WTC11 (cell line): ENCODE measurements around the gene C9. TPM values are rescaled to one million over a fixed set of nuclear protein-coding genes. Genes with fewer than 3 reads are reported as not detected.
"Not testable (repeated sequence)": the region's sequence is repeated elsewhere in the genome, so short reads cannot be mapped to it uniquely, and the experiment has no call there.

ENCODE experiments used
- ATAC-seq: fragments of 200-7000 bp; cut with Tn5 transposase; 2 replicates; pipeline ENCODE4 v1.10.0; 2021; ENCODE audit warnings: mild to moderate bottlenecking, moderate library complexity
- CTCF ChIA-PET: fragments of 300-600 bp; sonication (Branson Sonifier 250); formaldehyde crosslinking; loops from one replicate; lab custom pipeline; 2021; ENCODE audit warnings: antibody characterized with exemption; lab: Charles Lee
- POLR2A ChIA-PET: fragments of 350-600 bp; sonication (Branson Sonifier 250); formaldehyde crosslinking; loops from one replicate; lab custom pipeline; 2021; ENCODE audit warnings: antibody characterized with exemption; lab: Charles Lee
- DNase-seq: peaks from one replicate; pipeline ENCODE4 v3.0.0; 2021; ENCODE audit warnings: low spot score
- H3K27ac Mint-ChIP-seq: 2 replicates; pipeline ENCODE4 v1.8.0; 2021; ENCODE audit warnings: mixed read lengths
- H3K27me3 Mint-ChIP-seq: 2 replicates; pipeline ENCODE4 v1.8.0; 2021; ENCODE audit warnings: low read depth, mild to moderate bottlenecking, moderate library complexity, mixed read lengths
- H3K36me3 Mint-ChIP-seq: 2 replicates; pipeline ENCODE4 v1.8.0; 2021; ENCODE audit warnings: mixed read lengths
- H3K4me1 Mint-ChIP-seq: 2 replicates; pipeline ENCODE4 v1.8.0; 2022; ENCODE audit warnings: mixed read lengths
- H3K4me3 Mint-ChIP-seq: 2 replicates; pipeline ENCODE4 v1.8.0; 2021; ENCODE audit warnings: mild to moderate bottlenecking, moderate library complexity, mixed read lengths
- H3K9me3 Mint-ChIP-seq: 2 replicates; pipeline ENCODE4 v1.8.0; 2021; ENCODE audit warnings: mixed read lengths
- CREM ChIP-seq: sonication (generic); formaldehyde crosslinking; IDR thresholded peaks from 2 replicates; pipeline ENCODE4 v1.8.1; 2022; ENCODE audit warnings: mild to moderate bottlenecking, missing genetic modification reagents, moderate library complexity
- EMX1 ChIP-seq: fragments of 250-450 bp; sonication (Bioruptor Pico); IDR thresholded peaks from 2 replicates; pipeline ENCODE4 v1.8.0; 2021; ENCODE audit warnings: mild to moderate bottlenecking
- FOXK1 ChIP-seq: sonication (generic); formaldehyde crosslinking; IDR thresholded peaks from 2 replicates; pipeline ENCODE4 v1.8.0; 2022; ENCODE audit warnings: mild to moderate bottlenecking, moderate library complexity, missing genetic modification reagents
- GABPB1 ChIP-seq: sonication (generic); formaldehyde crosslinking; IDR thresholded peaks from 2 replicates; pipeline ENCODE4 v1.8.1; 2023; ENCODE audit warnings: mild to moderate bottlenecking, missing genetic modification reagents
- JAZF1 ChIP-seq: fragments of 250-450 bp; sonication (Bioruptor Pico); IDR thresholded peaks from 2 replicates; pipeline ENCODE4 v1.9.0; 2021; ENCODE audit warnings: moderate library complexity, mild to moderate bottlenecking, inconsistent platforms
- NR3C1 ChIP-seq: sonication (generic); formaldehyde crosslinking; conservative IDR thresholded peaks from 2 replicates; pipeline ENCODE4 v1.8.1; 2023; ENCODE audit warnings: low read depth, mild to moderate bottlenecking, missing genetic modification reagents
- SMAD3 ChIP-seq: sonication (generic); formaldehyde crosslinking; IDR thresholded peaks from 2 replicates; pipeline ENCODE4 v1.8.0; 2022; ENCODE audit warnings: missing genetic modification reagents, mild to moderate bottlenecking, borderline replicate concordance
- SP1 ChIP-seq: sonication (generic); formaldehyde crosslinking; conservative IDR thresholded peaks from 2 replicates; pipeline ENCODE4 v1.8.1; 2022; ENCODE audit warnings: missing genetic modification reagents
- TCF7 ChIP-seq: sonication (generic); formaldehyde crosslinking; IDR thresholded peaks from 2 replicates; pipeline ENCODE4 v1.8.0; 2022; ENCODE audit warnings: mild to moderate bottlenecking, low read depth, missing genetic modification reagents, moderate library complexity
- TEAD4 ChIP-seq: sonication (generic); formaldehyde crosslinking; IDR thresholded peaks from 2 replicates; pipeline ENCODE4 v1.8.0; 2022; ENCODE audit warnings: mild to moderate bottlenecking, missing genetic modification reagents
- ZNF219 ChIP-seq: sonication (generic); formaldehyde crosslinking; IDR thresholded peaks from 2 replicates; pipeline ENCODE4 v1.8.0; 2023; ENCODE audit warnings: missing genetic modification reagents, mild to moderate bottlenecking, borderline replicate concordance
- total RNA-seq: library from RNA; stranded (reverse); gene quantifications from 3 replicates; pipeline ENCODE4 v1.2.3, GENCODE V29; 2021
- TF ChIP-seq, protein P1 (sequence below): sonication (generic); formaldehyde crosslinking; IDR thresholded peaks from 2 replicates; pipeline ENCODE4 v1.8.1; 2023; ENCODE audit warnings: mild to moderate bottlenecking, missing genetic modification reagents, moderate library complexity
- TF ChIP-seq, protein P2 (sequence below): sonication (generic); formaldehyde crosslinking; IDR thresholded peaks from 2 replicates; pipeline ENCODE4 v1.8.0; 2023; ENCODE audit warnings: mild to moderate bottlenecking, missing genetic modification reagents
- TF ChIP-seq, protein P3 (sequence below): sonication (generic); formaldehyde crosslinking; IDR thresholded peaks from 2 replicates; pipeline ENCODE4 v1.8.0; 2022; ENCODE audit warnings: mild to moderate bottlenecking, missing genetic modification reagents
- TF ChIP-seq, protein P4 (sequence below): fragments of 200-600 bp; IDR thresholded peaks from 2 replicates; pipeline ENCODE4 v1.8.0; 2022; ENCODE audit warnings: antibody characterized with exemption
- TF ChIP-seq, protein P5 (sequence below): sonication (generic); formaldehyde crosslinking; conservative IDR thresholded peaks from 2 replicates; pipeline ENCODE4 v1.8.1; 2022; ENCODE audit warnings: mild to moderate bottlenecking, missing genetic modification reagents

The C9 gene
- total RNA-seq, 1 experiment from 2014 or later, result 0.07 TPM

DNA sequence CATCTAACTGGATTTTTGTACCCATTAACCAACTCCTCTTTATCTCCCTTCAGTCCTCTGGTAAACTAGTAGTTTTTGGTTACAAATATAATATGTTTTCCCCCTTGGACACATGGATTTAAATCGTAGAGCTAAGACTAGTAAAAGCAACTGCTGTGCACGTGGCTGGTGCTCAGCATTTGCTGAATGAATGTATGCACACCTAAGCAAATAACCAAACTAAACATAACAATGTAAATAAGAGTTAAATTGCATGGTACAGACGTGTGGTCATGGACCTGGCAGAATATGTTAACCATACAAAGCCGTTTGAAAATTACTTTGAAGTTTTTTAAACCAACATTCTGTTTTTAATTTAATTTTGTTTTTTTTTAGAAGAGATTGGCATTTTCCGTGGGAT lies 79.7 kb downstream of the C9 start:
- ChIA-PET CTCF (interaction anchor here (1.9 kb wide), 1 partner anchor 67 kb away, joined by 10 read pairs; no protein-coding TSS in a partner anchor), POLR2A (no interaction called here)
- Mint-ChIP-seq H3K9me3 (peaks cover 23% of the 10 kb centered on the region), H3K27me3 (no peaks in the 10 kb centered on the region), H3K36me3 (peaks cover 26% of the 10 kb centered on the region), H3K27ac (no peak overlapping the region), H3K4me3 (no peak overlapping the region), H3K4me1 (peaks cover 13% of the 10 kb centered on the region)
- no peak for DNase-seq
- no peak for TF ChIP-seq JAZF1 (CRISPR knock-in tag)
- no peak for TF ChIP-seq NR3C1
- TF ChIP-seq TCF7, result no peak
- TF ChIP-seq, protein P1, sequence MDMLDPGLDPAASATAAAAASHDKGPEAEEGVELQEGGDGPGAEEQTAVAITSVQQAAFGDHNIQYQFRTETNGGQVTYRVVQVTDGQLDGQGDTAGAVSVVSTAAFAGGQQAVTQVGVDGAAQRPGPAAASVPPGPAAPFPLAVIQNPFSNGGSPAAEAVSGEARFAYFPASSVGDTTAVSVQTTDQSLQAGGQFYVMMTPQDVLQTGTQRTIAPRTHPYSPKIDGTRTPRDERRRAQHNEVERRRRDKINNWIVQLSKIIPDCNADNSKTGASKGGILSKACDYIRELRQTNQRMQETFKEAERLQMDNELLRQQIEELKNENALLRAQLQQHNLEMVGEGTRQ (CRISPR knock-in tag), result no peak
- no peak for TF ChIP-seq ZNF219 (CRISPR knock-in tag)
- TF ChIP-seq, all 79 proteins: peak for 0
- no peak for ATAC-seq

DNA sequence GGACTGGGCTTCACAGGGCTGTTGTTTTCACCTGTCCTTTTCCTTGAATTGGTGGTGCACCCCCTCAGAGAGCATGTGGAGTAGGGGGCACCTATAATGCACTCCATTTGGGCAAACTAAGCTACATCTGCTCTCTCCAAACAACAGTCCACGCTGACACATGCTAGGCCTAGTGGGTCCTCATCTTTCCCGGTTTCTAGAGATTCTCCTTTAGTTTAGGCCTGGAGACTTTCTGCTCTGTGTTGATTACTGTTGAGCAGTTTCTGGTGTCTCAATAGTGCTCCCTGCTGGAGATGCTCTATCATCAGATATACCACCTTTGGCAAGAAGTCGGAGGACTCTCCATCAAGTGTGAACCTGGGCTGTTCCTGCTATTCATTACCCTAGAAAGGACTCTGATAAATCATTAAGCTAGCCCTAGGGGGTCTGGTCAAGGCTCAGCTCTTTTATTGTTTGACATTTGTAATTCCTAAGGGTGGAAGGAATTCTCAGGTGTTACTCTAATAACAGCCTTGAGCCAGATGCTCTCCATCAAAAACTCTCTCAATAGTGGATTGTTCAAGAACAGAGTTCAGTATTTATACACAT lies 81.0 kb downstream of the C9 start:
- no peaks in the 10 kb centered on the region for H3K27me3 Mint-ChIP-seq
- ChIA-PET POLR2A (interaction anchor here (0.5 kb wide), 1 partner anchor 695 kb away, joined by 7 read pairs; no protein-coding TSS in a partner anchor), CTCF (interaction anchor here (0.5 to 1.5 kb wide), 17 partner anchors 13 to 474 kb away, joined by 3 to 13 read pairs (median 3); partner anchors contain the start of gene FYB1)
- TF ChIP-seq, protein P2, sequence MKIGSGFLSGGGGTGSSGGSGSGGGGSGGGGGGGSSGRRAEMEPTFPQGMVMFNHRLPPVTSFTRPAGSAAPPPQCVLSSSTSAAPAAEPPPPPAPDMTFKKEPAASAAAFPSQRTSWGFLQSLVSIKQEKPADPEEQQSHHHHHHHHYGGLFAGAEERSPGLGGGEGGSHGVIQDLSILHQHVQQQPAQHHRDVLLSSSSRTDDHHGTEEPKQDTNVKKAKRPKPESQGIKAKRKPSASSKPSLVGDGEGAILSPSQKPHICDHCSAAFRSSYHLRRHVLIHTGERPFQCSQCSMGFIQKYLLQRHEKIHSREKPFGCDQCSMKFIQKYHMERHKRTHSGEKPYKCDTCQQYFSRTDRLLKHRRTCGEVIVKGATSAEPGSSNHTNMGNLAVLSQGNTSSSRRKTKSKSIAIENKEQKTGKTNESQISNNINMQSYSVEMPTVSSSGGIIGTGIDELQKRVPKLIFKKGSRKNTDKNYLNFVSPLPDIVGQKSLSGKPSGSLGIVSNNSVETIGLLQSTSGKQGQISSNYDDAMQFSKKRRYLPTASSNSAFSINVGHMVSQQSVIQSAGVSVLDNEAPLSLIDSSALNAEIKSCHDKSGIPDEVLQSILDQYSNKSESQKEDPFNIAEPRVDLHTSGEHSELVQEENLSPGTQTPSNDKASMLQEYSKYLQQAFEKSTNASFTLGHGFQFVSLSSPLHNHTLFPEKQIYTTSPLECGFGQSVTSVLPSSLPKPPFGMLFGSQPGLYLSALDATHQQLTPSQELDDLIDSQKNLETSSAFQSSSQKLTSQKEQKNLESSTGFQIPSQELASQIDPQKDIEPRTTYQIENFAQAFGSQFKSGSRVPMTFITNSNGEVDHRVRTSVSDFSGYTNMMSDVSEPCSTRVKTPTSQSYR (CRISPR knock-in tag), result no peak
- no peak for TF ChIP-seq CREM (CRISPR knock-in tag)
- no peak for TF ChIP-seq EMX1 (CRISPR knock-in tag)
- TF ChIP-seq, protein P3, sequence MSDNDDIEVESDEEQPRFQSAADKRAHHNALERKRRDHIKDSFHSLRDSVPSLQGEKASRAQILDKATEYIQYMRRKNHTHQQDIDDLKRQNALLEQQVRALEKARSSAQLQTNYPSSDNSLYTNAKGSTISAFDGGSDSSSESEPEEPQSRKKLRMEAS (CRISPR knock-in tag), result no peak
- TF ChIP-seq, protein P4, sequence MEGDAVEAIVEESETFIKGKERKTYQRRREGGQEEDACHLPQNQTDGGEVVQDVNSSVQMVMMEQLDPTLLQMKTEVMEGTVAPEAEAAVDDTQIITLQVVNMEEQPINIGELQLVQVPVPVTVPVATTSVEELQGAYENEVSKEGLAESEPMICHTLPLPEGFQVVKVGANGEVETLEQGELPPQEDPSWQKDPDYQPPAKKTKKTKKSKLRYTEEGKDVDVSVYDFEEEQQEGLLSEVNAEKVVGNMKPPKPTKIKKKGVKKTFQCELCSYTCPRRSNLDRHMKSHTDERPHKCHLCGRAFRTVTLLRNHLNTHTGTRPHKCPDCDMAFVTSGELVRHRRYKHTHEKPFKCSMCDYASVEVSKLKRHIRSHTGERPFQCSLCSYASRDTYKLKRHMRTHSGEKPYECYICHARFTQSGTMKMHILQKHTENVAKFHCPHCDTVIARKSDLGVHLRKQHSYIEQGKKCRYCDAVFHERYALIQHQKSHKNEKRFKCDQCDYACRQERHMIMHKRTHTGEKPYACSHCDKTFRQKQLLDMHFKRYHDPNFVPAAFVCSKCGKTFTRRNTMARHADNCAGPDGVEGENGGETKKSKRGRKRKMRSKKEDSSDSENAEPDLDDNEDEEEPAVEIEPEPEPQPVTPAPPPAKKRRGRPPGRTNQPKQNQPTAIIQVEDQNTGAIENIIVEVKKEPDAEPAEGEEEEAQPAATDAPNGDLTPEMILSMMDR, result peak; percentile 42; the same call in 1 of the 2 replicates
- TF ChIP-seq, protein P5, sequence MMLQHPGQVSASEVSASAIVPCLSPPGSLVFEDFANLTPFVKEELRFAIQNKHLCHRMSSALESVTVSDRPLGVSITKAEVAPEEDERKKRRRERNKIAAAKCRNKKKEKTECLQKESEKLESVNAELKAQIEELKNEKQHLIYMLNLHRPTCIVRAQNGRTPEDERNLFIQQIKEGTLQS (CRISPR knock-in tag), result no peak
- peaks cover 13% of the 10 kb centered on the region for H3K4me1 Mint-ChIP-seq
- peak overlapping the region; percentile 37; the same call in 1 of the 2 replicates for H3K27ac Mint-ChIP-seq
- ATAC-seq, result peak; percentile 100
- peaks cover 36% of the 10 kb centered on the region for H3K9me3 Mint-ChIP-seq
- no peak overlapping the region for H3K4me3 Mint-ChIP-seq
- peaks cover 26% of the 10 kb centered on the region for H3K36me3 Mint-ChIP-seq
- peak; percentile 18 for DNase-seq

DNA sequence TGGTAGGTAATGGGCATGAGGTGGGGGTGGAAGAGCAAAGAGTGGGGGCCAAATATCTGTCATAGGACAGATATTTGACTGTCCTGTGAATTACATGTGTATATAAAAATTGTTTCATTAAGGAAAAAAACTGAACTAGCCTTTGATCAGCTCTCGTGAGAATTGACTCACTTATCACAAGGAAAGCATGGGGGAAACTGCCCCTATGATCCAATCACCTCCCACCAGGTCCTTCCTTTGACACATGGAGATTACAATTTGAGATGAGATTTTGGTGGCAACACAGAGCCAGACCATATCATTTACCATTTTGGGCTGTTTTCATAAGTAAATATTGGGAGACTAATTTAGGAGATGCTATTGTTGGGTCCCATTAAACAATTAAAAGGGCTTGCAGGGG lies 81.7 kb downstream of the C9 start:
- ChIA-PET CTCF (interaction anchor here (1.2 to 1.5 kb wide), 3 partner anchors 95 to 277 kb away, joined by 3 to 11 read pairs (median 4); no protein-coding TSS in a partner anchor), POLR2A (no interaction called here)
- H3K4me1 Mint-ChIP-seq, result peaks cover 13% of the 10 kb centered on the region
- no peaks in the 10 kb centered on the region for H3K27me3 Mint-ChIP-seq
- TF ChIP-seq GABPB1, result no peak
- TF ChIP-seq SMAD3, result no peak
- no peak for TF ChIP-seq FOXK1 (CRISPR knock-in tag)
- TF ChIP-seq, protein P4, result no peak
- TF ChIP-seq TEAD4, result no peak
- no peak for TF ChIP-seq SP1 (CRISPR knock-in tag)
- no peak overlapping the region for H3K4me3 Mint-ChIP-seq
- H3K27ac Mint-ChIP-seq, result no peak overlapping the region
- H3K9me3 Mint-ChIP-seq, result peaks cover 39% of the 10 kb centered on the region
- DNase-seq, result no peak
- ATAC-seq, result no peak
- H3K36me3 Mint-ChIP-seq, result peaks cover 26% of the 10 kb centered on the region

DNA sequence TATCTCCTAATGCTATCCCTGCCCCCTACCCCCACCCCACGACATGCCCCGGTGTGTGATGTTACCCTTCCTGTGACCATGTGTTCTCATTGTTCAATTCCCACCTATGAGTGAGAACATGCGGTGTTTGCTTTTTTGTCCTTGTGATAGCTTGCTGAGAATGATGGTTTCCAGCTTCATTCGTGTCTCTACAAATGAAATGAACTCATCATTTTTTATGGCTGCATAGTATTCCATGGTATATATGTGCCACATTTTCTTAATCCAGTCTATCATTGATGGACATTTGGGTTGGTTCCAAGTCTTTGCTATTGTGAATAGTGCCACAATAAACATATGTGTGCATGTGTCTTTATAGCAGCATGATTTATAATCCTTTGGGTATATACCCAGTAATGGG lies 88.4 kb downstream of the C9 start:
- H3K4me3 Mint-ChIP-seq, H3K27me3 Mint-ChIP-seq, H3K36me3 Mint-ChIP-seq, H3K27ac Mint-ChIP-seq, CTCF ChIA-PET, DNase-seq, POLR2A ChIA-PET, ATAC-seq, H3K4me1 Mint-ChIP-seq: not testable (repeated sequence)
- H3K9me3 Mint-ChIP-seq, result peaks cover 36% of the 10 kb centered on the region
